Stimulated activated CD8-positive, alpha-beta memory T cell treated with anti-CD3 and anti-CD28 coated beads, Interleukin-15, amount 100 ng/mL, for 1 hour (primary cell): ENCODE results near the gene CETN3.
"Not testable (repeated sequence)": the region's sequence is repeated elsewhere in the genome, so short reads cannot be mapped to it uniquely, and the experiment has no call there.

Experiments
- DNase-seq: peaks from one replicate; pipeline ENCODE4 v3.0.0-alpha.2; 2020; ENCODE audit warnings: low read depth

The CETN3 gene

DNA sequence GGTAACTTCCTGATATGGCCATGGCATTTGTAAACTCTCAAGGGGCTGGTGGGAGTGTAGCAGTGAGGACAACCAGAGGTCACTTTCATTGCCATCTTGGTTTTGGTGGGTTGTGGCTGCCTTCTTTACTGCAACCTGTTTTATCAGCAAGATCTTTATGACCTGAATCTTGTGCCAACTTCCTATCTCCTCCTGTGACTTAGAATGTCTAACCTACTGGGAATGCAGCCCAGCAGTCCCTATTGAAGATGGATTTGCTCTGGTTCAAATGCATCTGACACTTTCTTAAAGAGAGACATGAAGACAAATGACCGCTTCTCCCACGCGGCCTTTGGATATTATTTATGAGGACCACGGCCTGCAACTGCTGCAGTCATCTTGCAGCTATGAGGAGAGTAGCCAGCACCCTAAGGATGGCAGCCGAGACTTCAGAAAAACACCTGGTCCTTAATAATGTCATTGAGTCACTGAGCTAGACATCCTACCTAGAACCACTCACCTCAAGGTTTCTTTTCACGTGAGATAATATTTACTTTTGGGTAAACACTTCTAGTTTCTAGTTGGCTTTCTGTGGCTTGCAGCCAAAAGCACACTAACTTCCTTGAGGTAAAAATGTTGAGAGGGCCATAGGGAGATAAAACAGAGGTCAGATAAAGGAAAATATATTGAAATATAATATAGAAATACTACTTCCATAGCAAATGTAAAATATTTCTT is 28.2 kb downstream of the CETN3 start:
- no peak for DNase-seq

DNA sequence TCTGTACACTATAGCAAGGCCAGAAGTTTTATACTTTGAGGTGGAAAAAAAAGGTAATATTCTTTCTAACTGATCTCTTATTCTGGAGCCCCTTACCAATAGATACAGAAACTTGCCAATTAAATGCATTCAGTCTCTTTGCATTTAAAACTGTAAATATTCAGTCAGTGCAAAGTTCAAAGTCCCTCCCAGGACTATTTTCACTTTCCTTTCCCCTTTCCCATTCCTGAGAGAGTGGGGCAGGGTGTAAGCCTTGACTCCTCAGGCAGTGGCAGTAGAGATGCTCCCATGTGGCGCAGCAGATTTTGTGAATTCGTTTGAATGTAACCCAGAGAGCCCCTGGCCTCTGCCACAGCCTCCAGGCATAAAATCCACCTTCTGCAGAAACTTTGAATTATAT is 29.9 kb downstream of the CETN3 start:
- DNase-seq: no peak

DNA sequence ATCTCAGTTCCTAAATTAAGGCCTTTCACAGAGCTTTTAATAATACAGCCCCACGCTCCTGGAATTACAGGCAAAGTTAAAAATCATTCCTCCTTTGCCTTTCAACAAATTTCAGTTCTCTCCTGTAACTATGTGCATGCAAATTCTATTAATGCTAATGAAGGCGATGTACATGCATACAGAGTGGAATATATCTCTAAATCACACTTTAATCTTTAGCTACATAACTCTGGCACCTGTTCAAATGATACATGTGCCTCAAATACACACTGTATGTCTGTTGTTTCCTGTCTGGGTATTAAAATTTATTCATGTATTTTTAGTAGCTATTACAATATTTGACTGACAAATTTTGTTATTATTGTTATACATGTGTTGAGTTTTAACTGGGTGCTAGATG is 30.8 kb downstream of the CETN3 start:
- DNase-seq: no peak

DNA sequence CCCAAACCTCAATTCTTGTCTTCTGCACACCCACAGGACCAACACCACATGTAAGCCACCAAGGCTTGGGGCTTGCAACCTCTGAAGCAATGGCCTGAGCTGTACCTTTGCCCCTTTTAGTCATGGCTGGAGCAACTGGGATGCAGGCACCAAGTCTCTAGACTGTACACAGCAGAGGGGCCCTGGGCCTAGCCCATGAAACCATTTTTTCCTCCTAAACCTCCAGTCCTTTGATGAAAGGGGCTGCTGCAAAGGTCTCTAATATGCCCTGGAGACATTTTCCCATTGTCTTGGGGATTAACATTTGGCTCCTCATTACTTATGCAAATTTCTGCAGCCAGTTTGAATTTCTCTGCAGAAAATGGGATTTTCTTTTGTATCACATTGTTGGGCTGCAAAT is 38.3 kb downstream of the CETN3 start:
- not testable (repeated sequence) for DNase-seq

DNA sequence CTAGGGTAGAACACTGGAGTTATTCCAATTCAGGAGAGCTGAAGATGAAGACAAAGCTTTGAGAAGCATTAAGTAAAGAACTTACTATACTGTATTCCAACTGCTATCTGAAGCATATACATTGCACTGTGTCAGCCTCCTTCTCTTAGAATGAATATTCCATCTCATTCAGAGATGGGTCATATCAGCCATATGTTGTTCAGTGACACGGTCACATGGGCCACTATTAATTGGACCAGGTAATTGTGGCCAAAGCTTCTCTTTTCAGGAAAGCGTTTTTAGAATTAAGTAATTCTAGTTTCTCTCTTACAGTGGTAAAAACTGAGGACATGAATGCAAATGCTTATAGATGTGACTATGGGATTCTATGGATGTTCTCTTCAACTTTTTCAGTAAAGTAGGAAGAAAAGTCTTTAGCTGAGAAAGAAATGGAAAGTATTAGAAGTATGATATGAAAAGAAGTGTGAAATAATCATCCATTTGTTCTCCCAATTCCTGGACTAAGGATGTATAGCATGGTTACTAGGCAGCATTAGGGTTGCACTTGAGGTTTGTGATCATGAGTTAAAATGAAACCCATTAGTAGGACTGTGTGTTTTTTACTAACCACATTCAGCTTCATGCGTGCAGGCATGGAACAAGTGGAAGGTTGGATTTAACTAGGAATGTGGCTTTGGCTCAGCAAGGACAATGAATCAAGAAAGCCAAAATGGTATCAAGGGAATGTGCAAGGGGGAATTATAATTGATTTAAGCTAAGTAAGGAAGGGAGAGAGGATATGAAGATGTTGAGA is 40.9 kb downstream of the CETN3 start:
- DNase-seq: no peak

DNA sequence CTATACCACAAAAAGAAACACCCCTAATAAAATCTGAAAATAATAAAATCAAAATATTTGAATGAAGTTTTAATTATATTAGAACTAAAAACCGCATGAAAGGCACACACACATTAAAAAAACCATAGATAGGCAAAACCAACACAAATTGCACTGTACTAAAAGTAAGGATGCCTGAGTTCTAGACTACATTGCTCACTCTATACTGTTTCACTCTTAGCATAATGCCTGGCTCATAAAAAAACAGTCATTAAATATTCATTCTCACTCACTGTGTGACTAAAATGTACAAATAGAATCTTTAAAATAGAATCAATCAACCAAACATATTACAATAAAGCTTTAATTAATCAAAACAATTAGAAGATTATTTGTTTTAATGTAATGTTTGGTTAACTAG is 41.7 kb downstream of the CETN3 start:
- DNase-seq: no peak

DNA sequence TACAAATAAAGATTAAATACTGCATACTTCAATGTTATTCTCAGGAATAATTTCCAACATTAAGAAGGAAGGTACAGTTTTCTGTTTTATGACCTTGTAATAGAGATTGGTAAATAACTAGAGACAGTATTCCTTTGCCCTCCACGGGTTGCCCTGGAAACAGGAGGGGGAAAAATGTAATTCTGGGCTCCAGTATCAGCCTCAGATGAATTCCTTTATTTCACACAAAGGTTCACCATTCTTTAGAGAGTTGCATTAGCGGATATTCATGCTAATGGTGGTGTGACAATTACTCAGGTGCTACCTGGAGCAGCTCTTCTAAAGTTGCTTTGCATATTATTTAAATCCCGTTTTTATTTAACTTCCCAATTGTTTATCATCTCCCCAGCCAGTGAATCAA is 42.6 kb downstream of the CETN3 start:
- no peak for DNase-seq

DNA sequence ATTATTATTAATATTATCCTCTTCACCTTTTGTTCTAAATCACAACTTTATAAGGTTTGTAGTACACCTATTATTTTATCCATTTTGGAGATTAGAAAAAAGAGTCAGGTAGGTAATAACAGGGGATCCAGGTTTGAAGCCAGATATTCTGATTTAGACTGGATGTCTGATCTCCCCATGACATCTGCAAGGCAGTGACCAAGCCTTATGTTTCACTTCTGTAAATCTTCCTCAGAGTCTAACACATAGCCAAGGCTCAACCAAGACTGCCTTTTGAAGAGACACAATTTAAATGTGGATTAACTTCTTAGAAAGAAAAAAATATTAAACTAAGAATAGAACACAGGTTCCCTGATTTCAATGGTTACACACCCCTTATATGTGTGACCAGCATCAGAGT is 44.2 kb downstream of the CETN3 start:
- no peak for DNase-seq

DNA sequence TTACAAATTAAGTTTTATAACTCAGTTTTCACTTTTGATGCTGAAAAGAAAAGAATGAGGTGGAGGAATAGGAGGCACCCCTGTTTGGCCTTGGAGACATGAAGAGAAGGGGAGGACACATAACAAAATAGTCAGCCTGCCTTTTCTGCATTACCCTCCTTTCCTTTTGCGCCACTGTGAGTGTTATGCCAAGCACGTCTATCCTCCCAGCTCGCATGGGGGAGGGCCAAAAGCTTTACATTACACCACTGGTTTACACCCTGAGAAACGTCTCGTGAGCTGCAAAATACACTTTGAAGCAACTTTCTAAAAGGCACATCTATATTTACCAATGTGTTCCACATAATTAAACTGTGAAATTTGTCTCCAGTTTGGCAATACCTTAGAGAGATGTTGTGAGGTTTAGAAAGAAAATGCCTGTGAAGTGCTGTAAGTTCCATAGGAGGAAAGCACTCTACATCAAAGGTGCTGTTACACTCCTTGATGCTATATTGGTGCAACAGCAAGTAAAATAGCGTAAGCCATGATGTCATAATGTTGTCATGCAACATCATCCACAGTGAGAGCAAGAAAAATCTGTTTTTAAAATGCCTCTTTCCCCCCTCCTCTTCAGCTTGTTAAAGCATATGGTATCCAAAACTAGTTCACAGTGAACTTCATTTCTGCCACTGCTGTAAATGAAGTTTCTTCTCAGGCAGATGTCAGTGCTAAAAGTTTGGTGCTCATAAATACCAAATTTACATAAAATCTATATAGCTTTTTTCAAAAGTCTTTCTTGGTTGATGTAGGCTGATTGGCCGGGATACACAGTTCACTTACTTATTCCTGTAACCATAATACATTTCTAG is 50.3 kb downstream of the CETN3 start:
- no peak for DNase-seq

DNA sequence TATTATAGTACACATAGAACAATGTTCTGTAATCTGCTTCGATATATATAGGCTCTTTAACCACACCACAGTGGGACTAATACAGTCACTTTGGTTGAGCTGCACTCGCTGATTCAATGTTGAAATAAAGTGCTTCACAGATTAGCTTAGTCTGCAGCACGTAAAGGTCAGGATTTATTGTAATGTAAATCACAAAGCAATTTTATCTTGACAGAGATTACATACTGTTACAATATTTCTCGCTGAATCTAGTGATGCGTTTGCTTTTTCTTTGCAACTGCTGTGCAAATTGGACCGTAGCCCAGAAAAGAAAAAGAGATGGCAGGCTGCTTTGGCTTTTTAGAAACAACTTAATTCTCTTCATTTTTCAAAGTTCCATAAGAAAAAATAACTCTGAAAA is 52.9 kb downstream of the CETN3 start:
- no peak for DNase-seq

DNA sequence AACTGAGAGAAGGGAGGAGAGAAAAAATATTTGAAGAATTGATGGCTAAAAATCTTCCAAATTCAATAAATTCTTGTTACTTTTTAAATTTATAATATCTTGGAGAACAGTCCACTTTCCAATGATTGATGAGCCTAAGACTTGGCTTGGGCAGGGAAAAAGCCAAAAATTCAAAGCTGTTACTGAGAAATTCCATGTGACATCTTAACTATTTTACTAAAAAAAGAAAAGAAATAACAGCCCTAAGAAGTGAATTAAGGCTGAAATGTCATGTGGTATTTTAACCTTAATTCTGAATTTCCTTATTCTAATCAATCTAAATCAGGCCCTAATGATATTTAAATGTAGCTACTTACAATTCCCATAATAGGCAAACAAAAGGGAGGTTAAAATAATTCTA is 53.4 kb downstream of the CETN3 start:
- DNase-seq: no peak

DNA sequence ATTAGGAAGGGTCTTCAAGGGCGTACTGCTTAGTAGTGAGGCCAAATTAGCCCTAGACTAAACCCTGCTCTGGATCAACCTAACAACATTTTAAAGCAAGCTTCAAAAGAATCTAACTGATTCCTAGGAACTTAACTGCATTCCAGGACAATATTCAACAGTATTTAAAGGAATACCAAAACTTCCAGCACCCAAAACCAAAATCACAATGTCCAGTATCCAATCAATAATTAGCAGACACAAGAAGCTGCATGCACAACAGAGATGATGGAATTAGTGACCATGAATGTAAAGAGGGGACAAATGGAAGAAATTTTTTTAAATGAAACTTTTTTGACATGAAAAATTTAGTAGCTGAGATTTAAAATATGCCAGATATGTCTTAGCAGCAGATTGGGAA is 53.9 kb downstream of the CETN3 start:
- DNase-seq: no peak

DNA sequence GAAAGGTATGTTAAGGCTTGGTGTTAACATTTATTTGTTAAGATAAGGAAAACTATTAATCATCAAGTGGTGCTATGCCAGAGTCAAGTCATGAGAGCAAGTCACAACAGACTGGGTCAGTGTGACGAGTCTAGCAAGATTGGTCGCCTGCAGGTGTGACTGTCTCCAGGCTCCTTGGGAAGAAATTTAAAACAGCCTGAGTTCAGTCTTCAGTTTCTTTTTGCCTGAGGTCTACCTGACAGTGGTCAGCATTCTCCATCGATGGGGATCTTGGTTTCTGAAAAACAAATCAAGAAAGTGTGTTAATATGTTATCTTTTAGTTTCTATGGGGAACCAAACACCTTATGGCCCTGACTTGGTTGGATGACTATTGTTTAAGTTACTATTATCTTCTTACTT is 56.3 kb downstream of the CETN3 start:
- DNase-seq: no peak

DNA sequence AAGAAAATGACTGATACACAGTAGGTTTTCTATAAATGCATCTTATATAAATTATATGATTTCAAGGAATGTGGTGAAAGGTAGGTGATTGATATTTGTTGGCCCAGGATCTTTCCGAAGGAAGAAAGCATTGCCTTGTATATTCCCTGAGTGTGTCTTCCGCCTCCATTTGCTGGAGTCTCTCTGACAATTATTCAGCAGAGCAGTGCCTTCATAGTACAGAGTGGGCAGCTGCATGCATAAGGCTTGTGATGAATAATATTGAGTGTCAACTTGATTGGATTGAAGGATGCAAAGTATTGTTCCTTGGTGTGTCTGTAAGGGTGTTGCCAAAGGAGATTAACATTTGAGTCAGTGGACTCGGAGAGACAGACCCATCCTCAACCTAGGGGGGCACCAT is 58.5 kb downstream of the CETN3 start:
- no peak for DNase-seq

DNA sequence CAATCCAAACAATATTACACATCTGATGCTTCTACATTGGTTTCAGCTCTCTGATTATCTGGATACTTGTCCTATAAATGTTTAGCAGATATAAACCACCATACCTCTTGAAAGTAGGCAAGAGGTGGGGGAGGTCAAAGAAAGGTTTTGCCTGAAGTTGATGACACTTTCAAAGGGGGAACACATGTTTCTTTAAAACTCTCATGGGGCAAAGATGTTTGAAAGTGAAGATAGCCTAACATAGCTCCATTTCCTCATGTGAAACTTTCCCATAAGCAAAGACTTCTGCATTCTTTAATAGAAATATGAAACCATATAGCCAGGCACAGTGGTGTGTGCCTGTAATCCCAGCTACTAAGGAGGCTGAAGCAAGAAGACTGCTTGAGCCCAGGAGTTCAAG is 62.1 kb downstream of the CETN3 start:
- no peak for DNase-seq

DNA sequence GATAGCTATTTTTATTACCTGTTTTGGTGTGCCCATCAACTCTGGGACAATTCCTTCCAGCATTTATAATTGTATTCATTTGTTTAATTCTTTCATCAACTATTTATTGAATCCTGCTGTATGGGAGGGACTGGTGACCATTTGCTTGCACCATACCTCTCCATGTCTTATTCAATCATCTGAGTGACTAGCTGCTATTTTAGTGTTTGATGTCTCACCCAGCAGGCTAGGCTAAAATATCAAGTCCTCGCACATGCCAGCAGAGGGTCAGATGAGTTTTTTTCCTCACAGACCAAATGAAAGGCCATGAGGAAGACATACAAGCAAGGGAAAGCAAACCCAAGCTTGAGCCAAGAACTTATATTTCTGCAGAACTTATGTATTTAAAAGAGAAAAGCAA is 63.9 kb downstream of the CETN3 start:
- no peak for DNase-seq

DNA sequence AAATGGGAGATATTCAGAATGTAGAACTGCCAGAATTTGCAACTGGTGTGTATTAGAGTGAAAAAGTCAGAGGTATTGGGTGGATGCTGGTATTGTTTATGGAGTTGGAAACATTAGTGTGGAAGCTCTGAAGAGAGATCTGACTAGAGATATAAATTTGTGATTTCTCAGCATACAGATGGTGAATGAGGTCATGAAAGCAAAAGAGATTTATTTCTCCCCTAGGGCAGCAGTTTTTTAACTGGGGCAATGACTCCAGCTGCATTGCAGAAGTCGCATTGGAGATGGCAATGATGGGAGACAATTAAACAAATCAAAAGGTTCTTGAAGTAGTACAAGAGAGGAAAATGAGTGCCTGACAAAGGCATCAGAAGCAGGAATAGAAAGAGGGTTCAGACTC is 64.9 kb downstream of the CETN3 start:
- DNase-seq: no peak

DNA sequence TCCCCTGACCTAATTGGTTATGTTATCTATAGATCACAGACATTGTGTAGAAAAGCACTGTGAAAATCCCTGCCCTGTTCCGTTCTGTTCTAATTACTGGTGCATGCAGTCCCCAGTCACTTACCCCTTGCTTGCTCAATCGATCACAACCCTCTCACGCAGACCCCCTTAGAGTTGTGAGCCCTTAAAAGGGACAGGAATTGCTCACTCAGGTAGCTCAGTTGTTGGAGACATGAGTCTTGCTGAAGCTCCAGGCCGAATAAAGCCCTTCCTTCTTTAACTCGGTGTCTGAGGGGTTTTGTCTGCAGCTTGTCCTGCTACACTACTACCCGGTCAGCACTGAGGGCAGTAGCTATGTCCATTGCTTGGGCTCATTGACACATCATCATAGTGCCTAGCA is 65.8 kb downstream of the CETN3 start:
- not testable (repeated sequence) for DNase-seq

DNA sequence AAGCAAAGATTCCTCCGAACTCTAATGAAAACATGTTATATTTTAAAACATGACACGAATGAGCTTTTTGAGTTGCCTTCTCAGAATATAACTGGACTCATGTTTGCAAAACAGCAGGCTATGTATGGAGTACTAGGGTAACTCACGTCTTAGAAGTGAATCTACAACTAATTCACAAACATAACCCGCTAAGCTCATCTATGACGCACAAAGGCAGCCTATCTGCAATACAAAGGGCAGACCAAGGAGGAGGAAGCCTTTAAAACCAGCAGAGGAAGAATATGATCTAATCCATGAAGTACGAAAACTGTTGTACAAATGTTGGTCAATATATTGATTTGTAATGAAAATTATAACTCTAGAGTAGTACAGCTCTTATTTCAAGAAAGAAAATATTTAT is 67.0 kb downstream of the CETN3 start:
- no peak for DNase-seq
